Activated T-helper 2 cell treated with anti-CD3 and anti-CD28 coated beads, Interferon-gamma antibody, Interleukin-2, Interleukin-4, amounts not matched to agents 10 μg/mL and 5 μg/mL and 100 μg/mL, durations not matched to agents 14 hours and 24 hours and 36 hours (primary cell): ENCODE results near the gene CA9. TPM values are rescaled to one million over a fixed set of nuclear protein-coding genes. Genes with fewer than 3 reads are reported as not detected.
"Not testable (repeated sequence)": the region's sequence is repeated elsewhere in the genome, so short reads cannot be mapped to it uniquely, and the experiment has no call there.

Experiments used
- DNase-seq: peaks from one replicate; pipeline ENCODE4 v3.0.0; 2021; ENCODE audit warnings: low spot score
- H3K27ac Mint-ChIP-seq: one replicate; pipeline ENCODE4 v1.8.0; 2021; ENCODE audit warnings: mixed read lengths
- H3K27me3 Mint-ChIP-seq: one replicate; pipeline ENCODE4 v1.8.0; 2021; ENCODE audit warnings: low read depth, mixed read lengths
- H3K36me3 Mint-ChIP-seq: one replicate; pipeline ENCODE4 v1.8.0; 2021; ENCODE audit warnings: low read depth, mixed read lengths
- H3K4me1 Mint-ChIP-seq: one replicate; pipeline ENCODE4 v1.8.0; 2021; ENCODE audit warnings: low read depth, mixed read lengths
- H3K4me3 Mint-ChIP-seq: one replicate; pipeline ENCODE4 v1.8.0; 2021; ENCODE audit warnings: low read depth, mild to moderate bottlenecking, moderate library complexity, mixed read lengths
- H3K9me3 Mint-ChIP-seq: one replicate; pipeline ENCODE4 v1.8.0; 2021; ENCODE audit warnings: mixed read lengths
- intact Hi-C: fragments of 100-400 bp; cut with micrococcal nuclease; formaldehyde crosslinking; loops from one replicate; pipeline ENCODE4 v1.15.1; 2023
- total RNA-seq: library from RNA; stranded (reverse); gene quantifications from 2 replicates; pipeline ENCODE4 v1.2.3, GENCODE V29; 2022

The CA9 gene
- total RNA-seq = 0.89 and 1.2 TPM in 2 replicates

DNA sequence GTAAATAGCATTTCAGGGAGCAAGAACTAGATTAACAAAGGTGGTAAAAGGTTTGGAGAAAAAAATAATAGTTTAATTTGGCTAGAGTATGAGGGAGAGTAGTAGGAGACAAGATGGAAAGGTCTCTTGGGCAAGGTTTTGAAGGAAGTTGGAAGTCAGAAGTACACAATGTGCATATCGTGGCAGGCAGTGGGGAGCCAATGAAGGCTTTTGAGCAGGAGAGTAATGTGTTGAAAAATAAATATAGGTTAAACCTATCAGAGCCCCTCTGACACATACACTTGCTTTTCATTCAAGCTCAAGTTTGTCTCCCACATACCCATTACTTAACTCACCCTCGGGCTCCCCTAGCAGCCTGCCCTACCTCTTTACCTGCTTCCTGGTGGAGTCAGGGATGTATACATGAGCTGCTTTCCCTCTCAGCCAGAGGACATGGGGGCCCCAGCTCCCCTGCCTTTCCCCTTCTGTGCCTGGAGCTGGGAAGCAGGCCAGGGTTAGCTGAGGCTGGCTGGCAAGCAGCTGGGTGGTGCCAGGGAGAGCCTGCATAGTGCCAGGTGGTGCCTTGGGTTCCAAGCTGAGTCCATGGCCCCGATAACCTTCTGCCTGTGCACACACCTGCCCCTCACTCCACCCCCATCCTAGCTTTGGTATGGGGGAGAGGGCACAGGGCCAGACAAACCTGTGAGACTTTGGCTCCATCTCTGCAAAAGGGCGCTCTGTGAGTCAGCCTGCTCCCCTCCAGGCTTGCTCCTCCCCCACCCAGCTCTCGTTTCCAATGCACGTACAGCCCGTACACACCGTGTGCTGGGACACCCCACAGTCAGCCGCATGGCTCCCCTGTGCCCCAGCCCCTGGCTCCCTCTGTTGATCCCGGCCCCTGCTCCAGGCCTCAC lies at the start of gene CA9:
CA9 (plus strand) TSS at position 797 of the 893 bp plus-strand sequence; CDS start at position 829, 32 bp downstream.
- no peak for DNase-seq
- no peaks in the 10 kb centered on the region for H3K36me3 Mint-ChIP-seq
- intact Hi-C loops = no loop called here
- peaks cover 30% of the 10 kb centered on the region for H3K27me3 Mint-ChIP-seq
- H3K9me3 Mint-ChIP-seq = no peaks in the 10 kb centered on the region
- peaks cover 5% of the 10 kb centered on the region for H3K4me1 Mint-ChIP-seq
- H3K27ac Mint-ChIP-seq = no peak within 1 kb of the TSS
- H3K4me3 Mint-ChIP-seq = peak within 1 kb of the TSS; percentile 42

DNA sequence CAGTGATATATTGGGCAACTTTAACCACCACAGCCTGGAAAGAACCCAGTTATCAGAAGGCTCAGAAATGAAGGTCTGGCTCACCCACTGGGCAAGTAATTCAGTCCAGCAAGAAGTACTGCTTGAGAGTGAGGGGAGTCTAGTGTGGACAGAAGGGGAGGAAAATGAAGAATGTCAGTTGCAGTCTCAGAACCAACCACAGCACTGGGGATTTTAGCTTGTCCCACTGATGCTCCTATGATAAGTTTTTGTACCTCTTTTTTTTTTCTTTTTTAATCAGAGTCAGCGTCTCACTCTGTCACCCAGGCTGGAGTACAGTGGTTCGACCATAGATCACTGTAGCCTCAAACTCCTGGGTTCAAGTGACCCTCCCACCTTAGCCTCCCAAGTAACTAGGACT lies 46.2 kb upstream of the CA9 start:
- no peak overlapping the region for H3K27ac Mint-ChIP-seq

DNA sequence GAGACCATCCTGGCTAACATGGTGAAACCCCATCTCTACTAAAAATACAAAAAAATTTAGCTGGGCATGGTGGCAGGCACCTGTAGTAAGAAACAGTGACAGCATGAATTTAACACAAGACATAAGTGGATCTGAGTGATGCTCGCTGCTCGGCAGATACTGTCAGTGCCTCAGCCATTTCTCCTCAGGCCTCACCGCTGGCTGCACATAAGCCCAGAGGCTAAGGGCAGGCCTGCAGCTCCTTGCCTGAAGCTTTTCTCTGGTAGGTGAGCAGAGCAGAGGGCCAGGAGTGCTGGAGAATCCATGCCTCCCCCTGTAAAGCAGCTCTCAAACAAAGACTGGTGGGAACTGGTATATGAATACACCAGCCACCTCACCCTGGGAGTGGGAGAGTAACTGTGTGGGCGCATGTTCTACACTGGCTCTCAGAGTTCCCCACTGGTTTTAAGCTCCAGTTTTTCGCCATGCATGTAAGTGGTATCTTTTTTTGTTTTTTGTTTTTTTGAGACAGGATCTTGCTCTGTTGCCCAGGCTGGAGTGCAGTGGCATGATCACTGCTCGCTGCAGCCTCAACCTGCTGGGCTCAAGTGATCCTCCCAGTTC lies 45.2 kb upstream of the CA9 start:
- intact Hi-C loops = no loop called here
- H3K4me1 Mint-ChIP-seq = peaks cover 22% of the 10 kb centered on the region
- no peak for DNase-seq
- no peaks in the 10 kb centered on the region for H3K36me3 Mint-ChIP-seq
- H3K27ac Mint-ChIP-seq = no peak overlapping the region
- H3K27me3 Mint-ChIP-seq = no peaks in the 10 kb centered on the region
- H3K4me3 Mint-ChIP-seq = no peak overlapping the region
- H3K9me3 Mint-ChIP-seq = no peaks in the 10 kb centered on the region

More for the DNA sequence above, 46.2 kb upstream of the CA9 start:
- no peaks in the 10 kb centered on the region for H3K36me3 Mint-ChIP-seq
- no peaks in the 10 kb centered on the region for H3K27me3 Mint-ChIP-seq
- peaks cover 22% of the 10 kb centered on the region for H3K4me1 Mint-ChIP-seq
- no peak overlapping the region for H3K4me3 Mint-ChIP-seq
- no peaks in the 10 kb centered on the region for H3K9me3 Mint-ChIP-seq
- DNase-seq = no peak
- intact Hi-C loops = no loop called here

DNA sequence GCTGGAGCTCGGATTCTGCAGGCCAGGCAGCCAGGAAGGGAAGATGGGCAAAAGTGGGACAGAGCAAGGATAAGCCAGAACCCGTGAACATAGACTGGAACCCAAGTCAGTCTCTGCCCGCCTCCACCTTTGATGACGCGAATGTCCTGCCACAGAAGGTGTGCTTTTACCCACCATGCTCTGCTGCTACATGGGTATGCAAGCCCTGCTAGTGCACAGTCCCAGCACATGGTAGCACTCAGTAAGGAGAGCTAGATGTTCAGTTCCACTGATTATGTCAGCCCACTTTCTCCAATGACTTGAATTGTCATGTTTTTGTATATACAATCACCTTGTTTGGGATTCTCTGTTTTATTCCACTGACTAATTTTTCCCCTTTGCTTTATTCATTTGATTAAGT lies 44.1 kb upstream of the CA9 start:
- no peak for DNase-seq
- Mint-ChIP-seq H3K9me3 (no peaks in the 10 kb centered on the region), H3K27ac (no peak overlapping the region), H3K27me3 (no peaks in the 10 kb centered on the region), H3K36me3 (no peaks in the 10 kb centered on the region), H3K4me1 (peaks cover 22% of the 10 kb centered on the region), H3K4me3 (no peak overlapping the region)
- intact Hi-C loops = no loop called here

DNA sequence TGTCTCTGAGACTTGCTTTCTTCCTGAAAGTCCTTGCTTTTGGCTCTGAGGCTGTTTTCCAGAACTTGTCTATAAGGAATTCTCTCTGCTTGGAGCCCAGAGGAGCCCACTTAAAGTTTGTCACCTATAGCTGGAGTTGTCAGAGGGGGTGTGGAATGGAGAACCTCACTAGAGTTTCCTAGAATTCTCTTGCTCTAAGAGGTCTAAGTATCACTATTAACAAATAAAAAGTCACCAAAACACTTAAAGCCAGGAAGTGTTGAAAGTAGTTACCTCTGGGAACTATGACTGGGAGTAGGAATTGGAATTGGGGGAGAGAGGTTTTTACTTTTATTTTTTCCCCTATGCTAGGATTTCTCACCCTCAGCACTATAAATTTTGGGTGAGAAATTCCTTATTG lies 38.0 kb upstream of the CA9 start:
- H3K27me3 Mint-ChIP-seq = no peaks in the 10 kb centered on the region
- peaks cover 6% of the 10 kb centered on the region for H3K9me3 Mint-ChIP-seq
- H3K27ac Mint-ChIP-seq = peak overlapping the region; percentile 44
- H3K4me3 Mint-ChIP-seq = no peak overlapping the region
- H3K36me3 Mint-ChIP-seq = peaks cover 14% of the 10 kb centered on the region
- DNase-seq = no peak
- intact Hi-C loops = loop anchor here (2.0 to 5.0 kb wide), 2 partner anchors 17 to 1258 kb away; partner anchors contain the start of genes CD72 and MYORG
- peaks cover 47% of the 10 kb centered on the region for H3K4me1 Mint-ChIP-seq

DNA sequence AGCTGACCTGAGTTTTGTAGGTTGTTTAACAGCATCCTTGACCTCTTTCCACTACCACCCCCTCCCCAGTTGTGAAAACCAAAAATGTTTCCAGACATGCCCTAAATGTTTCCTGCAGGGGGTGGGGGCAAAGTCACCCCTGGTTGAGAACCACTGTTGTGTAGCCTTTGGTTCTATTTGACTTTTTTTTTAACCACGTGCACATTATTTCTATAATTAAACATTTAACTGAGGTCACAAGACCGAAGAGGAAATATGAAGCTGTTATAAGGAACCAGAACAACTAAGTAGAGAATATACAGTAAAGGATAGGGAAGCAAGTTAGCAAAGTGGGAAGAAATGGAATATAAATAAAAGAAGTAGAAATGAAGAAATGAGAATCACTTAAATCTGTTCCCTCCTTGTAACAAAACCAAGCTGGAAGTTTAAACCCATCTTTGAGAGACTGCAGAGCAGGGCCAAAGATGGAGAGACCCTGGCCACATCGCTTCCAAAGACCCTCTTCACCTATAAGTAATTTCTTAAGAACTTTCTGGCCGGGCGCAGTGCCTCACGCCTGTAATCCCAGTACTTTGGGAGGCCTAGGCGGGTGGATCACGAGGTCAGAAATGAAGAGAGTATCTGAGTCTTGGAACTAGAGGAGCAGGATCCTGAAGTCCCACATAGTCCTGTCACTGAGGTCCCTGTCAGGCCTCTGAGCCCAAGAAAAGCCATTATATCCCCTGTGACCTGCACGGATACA lies 37.4 kb upstream of the CA9 start:
- DNase-seq = no peak
- Mint-ChIP-seq H3K27me3 (no peaks in the 10 kb centered on the region), H3K9me3 (peaks cover 12% of the 10 kb centered on the region), H3K36me3 (peaks cover 20% of the 10 kb centered on the region), H3K4me1 (peaks cover 48% of the 10 kb centered on the region), H3K4me3 (no peak overlapping the region), H3K27ac (peak overlapping the region; percentile 76)
- intact Hi-C loops = loop anchor here (5.0 kb wide), 1 partner anchor 1259 kb away; the partner anchor contains the start of gene MYORG

DNA sequence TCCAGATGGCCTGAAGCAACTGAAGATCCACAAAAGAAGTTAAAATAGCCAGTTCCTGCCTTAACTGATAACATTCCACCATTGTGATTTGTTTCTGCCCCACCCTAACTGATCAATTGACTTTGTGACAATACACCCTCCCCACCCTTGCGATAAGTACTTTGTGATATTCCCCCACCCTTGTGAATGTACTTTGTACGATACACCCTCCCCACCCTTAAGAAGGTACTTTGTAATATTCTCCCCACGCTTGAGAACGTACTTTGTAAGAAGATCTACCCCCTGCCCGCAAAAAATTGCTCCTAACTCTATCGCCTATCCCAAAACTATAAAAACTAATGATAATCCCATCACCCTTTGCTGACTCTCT lies 36.9 kb upstream of the CA9 start:
- H3K27me3 Mint-ChIP-seq, DNase-seq, H3K4me3 Mint-ChIP-seq: not testable (repeated sequence)
- Mint-ChIP-seq H3K9me3 (peaks cover 12% of the 10 kb centered on the region), H3K4me1 (peaks cover 52% of the 10 kb centered on the region), H3K36me3 (peaks cover 25% of the 10 kb centered on the region), H3K27ac (peak overlapping the region; percentile 24)
- intact Hi-C loops = loop anchor here (5.0 kb wide), 1 partner anchor 1260 kb away; the partner anchor contains the start of gene MYORG

DNA sequence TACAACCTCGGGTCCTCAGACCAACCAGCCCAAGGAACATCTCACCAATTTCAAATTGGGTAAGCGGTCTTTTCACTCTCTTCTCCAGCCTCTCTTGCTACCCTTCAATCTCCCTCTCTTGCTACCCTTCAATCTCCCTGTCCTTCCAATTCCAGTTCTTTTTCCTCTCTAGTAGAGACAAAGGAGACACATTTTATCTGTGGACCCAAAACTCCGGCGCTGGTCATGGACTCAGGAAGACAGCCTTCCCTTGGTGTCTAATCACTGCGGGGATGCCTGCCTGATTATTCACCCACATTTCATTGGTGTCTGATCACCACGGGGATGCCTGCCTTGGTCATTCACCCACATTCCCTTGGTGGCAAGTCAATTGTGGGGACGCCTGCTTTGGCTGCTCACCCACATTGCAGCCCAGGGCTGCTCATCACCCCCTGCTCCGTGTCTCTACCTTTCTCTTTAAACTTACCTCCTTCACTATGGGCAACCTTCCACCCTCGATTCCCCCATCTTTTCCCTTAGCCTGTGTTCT lies 36.2 kb upstream of the CA9 start:
- not testable (repeated sequence) for H3K27me3 Mint-ChIP-seq, H3K4me3 Mint-ChIP-seq, DNase-seq
- H3K27ac Mint-ChIP-seq = peak overlapping the region; percentile 16
- intact Hi-C loops = loop anchor here (5.0 kb wide), 1 partner anchor 1260 kb away; the partner anchor contains the start of gene MYORG
- H3K36me3 Mint-ChIP-seq = peaks cover 31% of the 10 kb centered on the region
- peaks cover 52% of the 10 kb centered on the region for H3K4me1 Mint-ChIP-seq
- peaks cover 12% of the 10 kb centered on the region for H3K9me3 Mint-ChIP-seq

DNA sequence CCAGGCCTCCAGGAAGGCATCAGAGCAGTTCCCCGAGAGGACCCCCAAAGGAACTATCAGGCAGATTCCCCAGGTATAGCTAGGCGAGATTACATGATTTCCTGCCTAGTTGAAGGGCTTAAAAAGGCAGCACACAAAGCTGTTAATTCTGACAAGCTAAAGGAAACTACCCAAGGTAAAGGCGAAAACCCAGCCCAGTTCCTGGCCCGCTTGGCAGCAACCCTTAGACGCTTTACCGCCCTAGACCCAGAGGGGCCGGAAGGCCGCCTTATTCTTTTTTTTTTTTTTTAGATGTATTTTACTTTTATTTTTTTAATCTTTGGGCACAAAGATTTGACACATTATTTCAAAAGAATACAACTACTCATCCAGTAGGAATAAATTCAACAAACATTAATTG lies 35.0 kb upstream of the CA9 start:
- not testable (repeated sequence) for DNase-seq, H3K27me3 Mint-ChIP-seq, H3K4me3 Mint-ChIP-seq
- intact Hi-C loops = loop anchor here (5.0 kb wide), 1 partner anchor 1261 kb away; the partner anchor contains the start of gene MYORG
- H3K36me3 Mint-ChIP-seq = peaks cover 41% of the 10 kb centered on the region
- peak overlapping the region; percentile 18 for H3K27ac Mint-ChIP-seq
- peaks cover 54% of the 10 kb centered on the region for H3K4me1 Mint-ChIP-seq
- H3K9me3 Mint-ChIP-seq = peaks cover 12% of the 10 kb centered on the region

DNA sequence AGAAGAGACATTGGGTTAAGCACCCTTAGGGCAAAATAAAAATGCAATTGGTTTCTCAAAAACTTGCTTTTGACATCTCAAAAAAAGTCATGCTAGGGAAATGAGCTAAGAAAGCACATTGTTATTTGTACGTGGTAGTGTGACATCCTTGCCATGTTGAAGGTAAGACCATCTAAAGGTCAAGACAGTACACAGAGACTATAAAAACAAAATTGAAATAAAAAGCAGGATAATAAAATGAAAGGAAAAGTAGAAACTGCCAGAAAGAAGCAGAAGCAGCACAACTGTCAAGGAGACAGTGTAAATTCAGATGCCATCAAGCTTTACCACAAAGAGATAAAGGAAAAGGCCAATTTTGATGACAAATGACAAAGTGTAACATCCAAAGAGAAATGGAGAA lies 34.5 kb upstream of the CA9 start:
- H3K4me1 Mint-ChIP-seq = peaks cover 55% of the 10 kb centered on the region
- H3K27ac Mint-ChIP-seq = peak overlapping the region; percentile 96
- not testable (repeated sequence) for DNase-seq, H3K27me3 Mint-ChIP-seq
- peaks cover 12% of the 10 kb centered on the region for H3K9me3 Mint-ChIP-seq
- intact Hi-C loops = loop anchor here (5.0 kb wide), 1 partner anchor 1262 kb away; the partner anchor contains the start of gene MYORG
- H3K36me3 Mint-ChIP-seq = peaks cover 42% of the 10 kb centered on the region
- H3K4me3 Mint-ChIP-seq = peak overlapping the region; percentile 51

DNA sequence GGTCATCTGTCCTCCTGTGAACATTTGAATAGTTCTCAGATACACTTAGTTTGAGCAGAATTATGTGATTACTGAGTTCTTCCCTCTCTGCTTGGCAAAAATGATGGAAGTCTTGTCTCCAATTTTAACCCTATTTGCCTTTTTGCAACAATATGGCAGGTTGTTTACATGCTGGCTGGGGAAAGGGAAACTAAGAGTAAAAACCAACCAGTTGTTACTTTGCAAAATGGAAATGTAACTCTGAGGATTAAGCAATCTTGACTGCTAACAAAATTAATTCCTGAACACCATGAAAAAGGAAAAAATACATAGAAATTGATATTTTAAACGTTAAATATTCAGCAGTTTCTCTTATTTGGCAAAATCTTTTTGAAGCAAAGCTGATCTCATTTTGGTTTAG lies 34.1 kb upstream of the CA9 start:
- peak overlapping the region; percentile 51 for H3K4me3 Mint-ChIP-seq
- DNase-seq = no peak
- peaks cover 58% of the 10 kb centered on the region for H3K4me1 Mint-ChIP-seq
- peaks cover 46% of the 10 kb centered on the region for H3K36me3 Mint-ChIP-seq
- H3K27me3 Mint-ChIP-seq = no peaks in the 10 kb centered on the region
- peaks cover 12% of the 10 kb centered on the region for H3K9me3 Mint-ChIP-seq
- peak overlapping the region; percentile 96 for H3K27ac Mint-ChIP-seq
- intact Hi-C loops = loop anchor here (5.0 kb wide), 1 partner anchor 1262 kb away; the partner anchor contains the start of gene MYORG

DNA sequence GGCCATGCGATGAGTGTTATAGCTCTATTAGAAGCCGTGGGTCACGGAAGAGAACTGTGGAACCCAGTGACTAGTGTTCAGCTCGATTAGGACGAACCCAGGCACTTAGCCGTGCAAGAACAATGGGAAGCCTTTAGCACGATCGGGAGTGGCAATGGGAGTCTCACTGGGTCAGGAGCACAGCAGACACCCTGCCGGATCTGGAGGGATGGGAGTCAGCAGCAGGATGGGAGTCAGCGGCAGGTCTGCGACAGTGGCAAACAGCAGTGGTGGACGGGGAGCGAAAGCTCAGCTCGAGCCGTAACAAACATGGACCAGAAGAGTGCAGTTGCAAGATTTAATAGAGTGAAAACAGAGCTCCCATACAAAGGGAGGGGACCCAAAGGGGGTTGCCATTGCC lies 33.3 kb upstream of the CA9 start:
- H3K4me3 Mint-ChIP-seq, intact Hi-C loops, H3K27me3 Mint-ChIP-seq, DNase-seq: not testable (repeated sequence)
- peaks cover 54% of the 10 kb centered on the region for H3K4me1 Mint-ChIP-seq
- peaks cover 12% of the 10 kb centered on the region for H3K9me3 Mint-ChIP-seq
- H3K36me3 Mint-ChIP-seq = peaks cover 48% of the 10 kb centered on the region
- peak overlapping the region; percentile 78 for H3K27ac Mint-ChIP-seq
